Measurements from ENCODE around the gene SPPL2B. TPM values are rescaled to one million over a fixed set of nuclear protein-coding genes. Genes with fewer than 3 reads are reported as not detected.
"Not testable (repeated sequence)": the region's sequence is repeated elsewhere in the genome, so short reads cannot be mapped to it uniquely, and the experiment has no call there.

The SPPL2B gene
- total RNA-seq, 2 experiments from 2014 or later, result 69.9 to 96.6 TPM

- Mint-ChIP-seq H3K4me1 (no peaks in the 10 kb centered on the region), H3K27ac (no peak overlapping the region), H3K4me3 (no peak overlapping the region), H3K27me3 (no peaks in the 10 kb centered on the region), H3K36me3 (ENCODE audit: low read depth) (peaks cover 6% of the 10 kb centered on the region), H3K9me3 (peaks cover 27% of the 10 kb centered on the region)
- ChIA-PET POLR2A (no interaction called here), CTCF (interaction anchor here (0.8 kb wide), 1 partner anchor 12 kb away, joined by 3 read pairs; no protein-coding TSS in a partner anchor)
- DNase-seq, result no peak
Observed at GRCh38 chr19:2381148-2381820, 52.8 kb downstream of the SPPL2B start.

- no peak overlapping the region for H3K4me3 Mint-ChIP-seq
- CTCF ChIA-PET, result interaction anchor here (1.4 kb wide), 1 partner anchor 9 kb away, joined by 3 read pairs; no protein-coding TSS in a partner anchor
- H3K9me3 Mint-ChIP-seq, result peaks cover 25% of the 10 kb centered on the region
- no peak for DNase-seq
- POLR2A ChIA-PET, result no interaction called here
- no peaks in the 10 kb centered on the region for H3K4me1 Mint-ChIP-seq
- H3K27me3 Mint-ChIP-seq, result peaks cover 1% of the 10 kb centered on the region
- peaks cover 6% of the 10 kb centered on the region for H3K36me3 Mint-ChIP-seq (ENCODE audit: low read depth)
- H3K27ac Mint-ChIP-seq, result peak overlapping the region; percentile 76
Observed at GRCh38 chr19:2382530-2383222, 54.2 kb downstream of the SPPL2B start.

DNA sequence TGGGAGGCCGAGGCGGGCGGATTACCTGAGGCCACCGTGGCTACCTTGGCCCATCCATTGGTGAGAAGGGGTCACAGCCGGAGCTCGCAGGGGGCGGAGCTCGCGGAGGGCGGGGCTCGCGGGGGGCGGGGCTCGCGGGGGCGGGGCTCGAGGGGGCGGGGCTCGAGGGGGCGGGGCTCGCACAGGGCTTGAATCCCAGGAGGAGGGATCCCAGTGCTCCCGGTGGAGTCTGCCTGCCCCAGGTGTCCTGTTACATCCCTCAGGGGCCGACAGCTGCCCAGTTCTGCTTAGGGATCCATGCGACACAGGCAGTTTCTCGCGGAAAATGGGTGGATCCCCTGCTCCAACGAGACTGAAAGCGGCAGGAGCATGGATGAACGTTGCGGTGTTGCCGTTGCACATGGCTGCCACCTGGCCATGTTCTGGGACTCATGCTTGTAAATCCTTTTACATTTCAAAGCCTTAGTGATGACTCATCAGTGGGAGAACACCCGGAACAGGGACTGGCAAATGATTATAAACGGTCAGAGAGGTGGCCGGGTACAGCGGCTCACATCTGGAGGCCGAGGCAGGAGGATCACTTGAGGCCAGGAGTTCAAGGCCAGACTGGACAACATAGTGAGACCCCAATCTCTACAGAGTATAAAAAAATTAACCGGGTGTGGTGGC is 56.7 kb downstream of the SPPL2B start:
- no peak overlapping the region for H3K4me3 Mint-ChIP-seq
- H3K9me3 Mint-ChIP-seq, result peaks cover 9% of the 10 kb centered on the region
- ChIA-PET POLR2A (no interaction called here), CTCF (interaction anchor here (0.7 to 0.8 kb wide), 2 partner anchors 8 to 226 kb away, joined by 3 to 4 read pairs; no protein-coding TSS in a partner anchor)
- H3K36me3 Mint-ChIP-seq (ENCODE audit: low read depth), result no peaks in the 10 kb centered on the region
- no peak overlapping the region for H3K27ac Mint-ChIP-seq
- H3K27me3 Mint-ChIP-seq, result peaks cover 2% of the 10 kb centered on the region
- DNase-seq, result no peak
- H3K4me1 Mint-ChIP-seq, result peaks cover 2% of the 10 kb centered on the region

- ChIA-PET POLR2A (interaction anchor here (0.6 to 0.7 kb wide), 2 partner anchors 99 to 102 kb away, joined by 3 read pairs; no protein-coding TSS in a partner anchor), CTCF (interaction anchor here (0.8 to 1.1 kb wide), 2 partner anchors 68 to 213 kb away, joined by 3 read pairs; no protein-coding TSS in a partner anchor)
- no peak for DNase-seq
- no peaks in the 10 kb centered on the region for H3K36me3 Mint-ChIP-seq (ENCODE audit: low read depth)
- H3K4me1 Mint-ChIP-seq, result peaks cover 5% of the 10 kb centered on the region
- H3K4me3 Mint-ChIP-seq, result no peak overlapping the region
- no peak overlapping the region for H3K27ac Mint-ChIP-seq
- peaks cover 1% of the 10 kb centered on the region for H3K9me3 Mint-ChIP-seq
- H3K27me3 Mint-ChIP-seq, result peaks cover 6% of the 10 kb centered on the region
Observed at GRCh38 chr19:2387367-2388288, 59.1 kb downstream of the SPPL2B start.

DNA sequence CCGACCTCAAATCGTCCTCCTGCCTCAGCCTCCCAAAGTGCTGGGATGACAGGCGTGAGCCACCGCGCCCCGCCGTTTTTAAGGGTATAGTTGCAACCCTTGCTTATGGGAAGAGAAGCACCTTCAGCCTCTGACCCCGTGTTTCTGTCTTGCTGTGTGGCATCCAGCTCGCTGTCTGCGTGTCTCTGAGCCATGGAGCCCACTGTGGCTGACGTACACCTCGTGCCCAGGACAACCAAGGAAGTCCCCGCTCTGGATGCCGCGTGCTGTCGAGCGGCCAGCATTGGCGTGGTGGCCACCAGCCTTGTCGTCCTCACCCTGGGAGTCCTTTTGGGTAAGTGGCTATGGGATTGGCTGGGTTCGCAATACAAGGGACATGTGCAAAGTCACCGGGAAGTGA is 61.1 kb downstream of the SPPL2B start:
- peaks cover 16% of the 10 kb centered on the region for H3K4me1 Mint-ChIP-seq
- H3K4me3 Mint-ChIP-seq, result no peak overlapping the region
- H3K27ac Mint-ChIP-seq, result no peak overlapping the region
- no peaks in the 10 kb centered on the region for H3K36me3 Mint-ChIP-seq (ENCODE audit: low read depth)
- H3K9me3 Mint-ChIP-seq, result no peaks in the 10 kb centered on the region
- H3K27me3 Mint-ChIP-seq, result peaks cover 15% of the 10 kb centered on the region
- no peak for DNase-seq
- ChIA-PET POLR2A (no interaction called here), CTCF (interaction anchor here (0.6 kb wide), 1 partner anchor 231 kb away, joined by 3 read pairs; no protein-coding TSS in a partner anchor)

- POLR2A ChIA-PET, result no interaction called here
- no peak overlapping the region for H3K27ac Mint-ChIP-seq
- peaks cover 15% of the 10 kb centered on the region for H3K27me3 Mint-ChIP-seq
- peaks cover 16% of the 10 kb centered on the region for H3K4me1 Mint-ChIP-seq
- no peaks in the 10 kb centered on the region for H3K36me3 Mint-ChIP-seq (ENCODE audit: low read depth)
- no peak overlapping the region for H3K4me3 Mint-ChIP-seq
- no peaks in the 10 kb centered on the region for H3K9me3 Mint-ChIP-seq
- peak; percentile 67 for DNase-seq
- CTCF ChIA-PET, result interaction anchor here (0.6 to 1.9 kb wide), 6 partner anchors 8 to 446 kb away, joined by 3 to 5 read pairs (median 3); no protein-coding TSS in a partner anchor
Observed at GRCh38 chr19:2391118-2391725, 62.7 kb downstream of the SPPL2B start.

DNA sequence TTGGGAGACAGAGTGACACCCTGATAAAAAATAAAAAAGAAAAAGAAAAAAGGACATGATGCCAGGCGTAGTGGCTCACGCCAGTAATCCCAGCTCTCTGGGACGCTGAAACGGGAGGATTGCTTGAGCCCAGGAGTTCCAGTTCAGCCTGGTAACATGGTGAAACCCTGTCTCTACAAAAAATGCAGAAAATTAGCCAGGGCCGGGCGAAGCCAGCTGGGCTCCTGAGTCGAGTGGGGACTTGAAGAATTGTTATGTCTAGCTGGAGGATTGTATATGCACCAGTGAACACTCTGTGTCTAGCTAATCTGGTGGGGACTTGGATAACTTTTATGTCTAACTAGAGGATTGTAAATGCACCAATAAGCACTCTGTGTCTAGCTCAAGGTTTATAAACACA is 63.9 kb downstream of the SPPL2B start:
- no peak overlapping the region for H3K4me3 Mint-ChIP-seq
- no peak for DNase-seq
- CTCF ChIA-PET, result interaction anchor here (0.6 to 1.9 kb wide), 7 partner anchors 7 to 307 kb away, joined by 3 to 5 read pairs (median 4); no protein-coding TSS in a partner anchor
- no peak overlapping the region for H3K27ac Mint-ChIP-seq
- peaks cover 16% of the 10 kb centered on the region for H3K4me1 Mint-ChIP-seq
- H3K27me3 Mint-ChIP-seq, result peaks cover 15% of the 10 kb centered on the region
- no peaks in the 10 kb centered on the region for H3K9me3 Mint-ChIP-seq
- no peaks in the 10 kb centered on the region for H3K36me3 Mint-ChIP-seq (ENCODE audit: low read depth)
- POLR2A ChIA-PET, result no interaction called here

DNA sequence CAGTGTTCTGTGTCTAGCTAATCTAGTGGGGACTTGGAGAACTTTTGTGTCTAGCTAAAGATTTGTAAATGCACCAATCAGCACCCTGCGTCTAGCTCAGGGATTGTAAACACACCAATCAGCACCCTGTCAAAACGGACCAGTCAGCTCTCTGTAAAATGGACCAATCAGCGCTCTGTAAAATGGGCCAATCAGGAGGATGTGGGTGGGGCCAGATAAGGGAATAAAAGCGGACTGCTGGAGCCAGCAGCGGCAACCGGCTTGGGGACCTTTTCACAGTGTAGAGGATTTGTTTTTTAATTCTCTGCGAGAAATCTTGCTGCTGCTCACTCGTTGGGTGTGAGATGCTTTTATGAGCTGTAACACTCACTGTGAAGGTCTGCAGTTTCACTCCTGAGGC is 64.4 kb downstream of the SPPL2B start:
- H3K9me3 Mint-ChIP-seq; H3K4me3 Mint-ChIP-seq; H3K27ac Mint-ChIP-seq; POLR2A ChIA-PET; H3K36me3 Mint-ChIP-seq (ENCODE audit: low read depth): not testable (repeated sequence)
- peaks cover 16% of the 10 kb centered on the region for H3K4me1 Mint-ChIP-seq
- peak; percentile 12 for DNase-seq
- CTCF ChIA-PET, result interaction anchor here (0.6 to 1.9 kb wide), 7 partner anchors 8 to 308 kb away, joined by 3 to 5 read pairs (median 4); no protein-coding TSS in a partner anchor
- peaks cover 13% of the 10 kb centered on the region for H3K27me3 Mint-ChIP-seq

- Mint-ChIP-seq H3K27me3 (peaks cover 13% of the 10 kb centered on the region), H3K36me3 (ENCODE audit: low read depth) (no peaks in the 10 kb centered on the region), H3K4me3 (no peak overlapping the region), H3K9me3 (no peaks in the 10 kb centered on the region), H3K4me1 (peaks cover 16% of the 10 kb centered on the region), H3K27ac (no peak overlapping the region)
- no peak for DNase-seq
- CTCF ChIA-PET, result interaction anchor here (0.6 to 1.3 kb wide), 5 partner anchors 12 to 466 kb away, joined by 3 to 4 read pairs (median 4); partner anchors contain the start of gene TIMM13
- POLR2A ChIA-PET, result no interaction called here
Observed at GRCh38 chr19:2394054-2394441, 65.6 kb downstream of the SPPL2B start.

GRCh38 chr19:2394442-2395292 is 66.2 kb downstream of the SPPL2B start:
- peak; percentile 11 for DNase-seq
- peak overlapping the region; percentile 36 for H3K27ac Mint-ChIP-seq
- no peaks in the 10 kb centered on the region for H3K36me3 Mint-ChIP-seq (ENCODE audit: low read depth)
- peaks cover 16% of the 10 kb centered on the region for H3K4me1 Mint-ChIP-seq
- ChIA-PET CTCF (interaction anchor here (0.6 to 1.3 kb wide), 3 partner anchors 12 to 289 kb away, joined by 3 to 4 read pairs (median 4); partner anchors contain the start of gene TIMM13), POLR2A (no interaction called here)
- H3K9me3 Mint-ChIP-seq, result no peaks in the 10 kb centered on the region
- peaks cover 13% of the 10 kb centered on the region for H3K27me3 Mint-ChIP-seq
- no peak overlapping the region for H3K4me3 Mint-ChIP-seq

GRCh38 chr19:2395293-2395829 is 66.9 kb downstream of the SPPL2B start:
- H3K9me3 Mint-ChIP-seq; DNase-seq; POLR2A ChIA-PET; CTCF ChIA-PET; H3K36me3 Mint-ChIP-seq (ENCODE audit: low read depth); H3K4me3 Mint-ChIP-seq; H3K27ac Mint-ChIP-seq: not testable (repeated sequence)
- Mint-ChIP-seq H3K27me3 (peaks cover 13% of the 10 kb centered on the region), H3K4me1 (peaks cover 14% of the 10 kb centered on the region)
